Osteoblast (primary cell): Measurements from ENCODE around the gene BTRC. TPM values are rescaled to one million over a fixed set of nuclear protein-coding genes. Genes with fewer than 3 reads are reported as not detected.

Experiments
- DNase-seq: peaks from one replicate; pipeline ENCODE4 v3.0.0; 2011; ENCODE audit warnings: low spot score, mixed read lengths; ENCODE audit not compliant: insufficient read length; ENCODE audit errors: missing footprints
- H2AFZ ChIP-seq: 2 replicates; pipeline ENCODE4 v1.6.0; 2011; ENCODE audit warnings: mild to moderate bottlenecking, low read length
- H3K27ac ChIP-seq: 2 replicates; pipeline ENCODE4 v1.5.1; 2011; ENCODE audit warnings: mild to moderate bottlenecking, low read depth, low read length, moderate library complexity
- H3K27me3 ChIP-seq: 2 replicates; pipeline ENCODE4 v1.6.0; 2012; ENCODE audit warnings: mild to moderate bottlenecking, control low read depth, inconsistent platforms, low read length, moderate library complexity; ENCODE audit not compliant: insufficient read depth
- H3K36me3 ChIP-seq: 2 replicates; pipeline ENCODE4 v1.5.1; 2011; ENCODE audit warnings: mild to moderate bottlenecking, low read length, control low read depth, moderate library complexity; ENCODE audit not compliant: insufficient read depth
- H3K4me1 ChIP-seq: 2 replicates; pipeline ENCODE4 v1.5.1; 2011; ENCODE audit warnings: mild to moderate bottlenecking, low read length, control low read depth, moderate library complexity; ENCODE audit not compliant: insufficient read depth
- H3K4me2 ChIP-seq: 2 replicates; pipeline ENCODE4 v1.6.0; 2011; ENCODE audit warnings: mild to moderate bottlenecking, low read length; ENCODE audit not compliant: insufficient read depth
- H3K4me3 ChIP-seq: fragments of 200-600 bp; sonication (generic); 3 replicates; pipeline ENCODE4 v1.5.1; 2012; ENCODE audit warnings: mild to moderate bottlenecking, low read length, inconsistent platforms; ENCODE audit not compliant: insufficient read depth
- H3K79me2 ChIP-seq: 2 replicates; pipeline ENCODE4 v1.6.0; 2012; ENCODE audit warnings: mild to moderate bottlenecking, low read length, control low read depth, inconsistent platforms; ENCODE audit not compliant: insufficient read depth
- H3K9me3 ChIP-seq: 2 replicates; pipeline ENCODE4 v1.5.1; 2011; ENCODE audit warnings: low read depth, low read length, control low read depth
- H4K20me1 ChIP-seq: 2 replicates; pipeline ENCODE4 v1.6.0; 2012; ENCODE audit warnings: mild to moderate bottlenecking, low read length, control low read depth; ENCODE audit not compliant: insufficient read depth
- total RNA-seq: library from RNA; depleted of rRNA; stranded (reverse); fragments of >200 nt; gene quantifications from 2 replicates; pipeline ENCODE4 v1.2.3, GENCODE V29; 2012
- TF ChIP-seq, protein P1 (sequence below): IDR thresholded peaks from 2 replicates; pipeline ENCODE4 v1.5.1; 2011; ENCODE audit warnings: mild to moderate bottlenecking, low read depth, low read length, moderate library complexity; ENCODE audit errors: extremely low read depth

Gene BTRC
- total RNA-seq, 1 donor: 11.2 TPM

DNA sequence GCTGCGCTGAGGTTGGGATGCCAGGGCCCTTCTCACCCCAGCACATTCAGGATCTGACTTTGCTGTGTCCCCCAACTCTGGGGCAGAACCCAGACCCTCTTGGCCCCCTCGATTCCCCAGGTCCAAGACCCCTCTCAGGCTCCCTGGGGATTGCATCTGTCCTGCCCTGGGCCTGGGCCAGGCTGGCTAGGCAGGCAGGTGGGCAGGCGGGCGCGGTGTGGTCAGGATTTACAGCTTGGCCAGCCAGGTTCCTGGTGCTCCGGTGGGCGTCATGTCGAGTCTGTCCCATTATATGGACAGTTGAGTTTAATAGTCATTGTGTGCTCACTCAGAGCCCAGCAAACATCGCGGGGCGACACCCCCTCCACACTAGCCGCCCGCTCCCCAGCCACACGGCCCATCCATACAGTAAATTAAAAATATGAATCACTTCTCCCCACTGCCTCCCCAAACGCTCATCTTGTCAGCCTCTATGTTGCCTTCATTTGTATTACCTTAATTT is 210.6 kb downstream of the BTRC start:
- H3K36me3 ChIP-seq: no peaks in the 10 kb centered on the region
- no peak for DNase-seq
- no peak overlapping the region for H3K27ac ChIP-seq
- H3K79me2 ChIP-seq: no peaks in the 10 kb centered on the region
- no peak overlapping the region for H2AFZ ChIP-seq
- no peaks in the 10 kb centered on the region for H3K9me3 ChIP-seq
- H3K4me1 ChIP-seq: no peaks in the 10 kb centered on the region
- H3K4me2 ChIP-seq: no peak overlapping the region
- no peaks in the 10 kb centered on the region for H4K20me1 ChIP-seq
- H3K4me3 ChIP-seq: no peak overlapping the region
- TF ChIP-seq, protein P1, sequence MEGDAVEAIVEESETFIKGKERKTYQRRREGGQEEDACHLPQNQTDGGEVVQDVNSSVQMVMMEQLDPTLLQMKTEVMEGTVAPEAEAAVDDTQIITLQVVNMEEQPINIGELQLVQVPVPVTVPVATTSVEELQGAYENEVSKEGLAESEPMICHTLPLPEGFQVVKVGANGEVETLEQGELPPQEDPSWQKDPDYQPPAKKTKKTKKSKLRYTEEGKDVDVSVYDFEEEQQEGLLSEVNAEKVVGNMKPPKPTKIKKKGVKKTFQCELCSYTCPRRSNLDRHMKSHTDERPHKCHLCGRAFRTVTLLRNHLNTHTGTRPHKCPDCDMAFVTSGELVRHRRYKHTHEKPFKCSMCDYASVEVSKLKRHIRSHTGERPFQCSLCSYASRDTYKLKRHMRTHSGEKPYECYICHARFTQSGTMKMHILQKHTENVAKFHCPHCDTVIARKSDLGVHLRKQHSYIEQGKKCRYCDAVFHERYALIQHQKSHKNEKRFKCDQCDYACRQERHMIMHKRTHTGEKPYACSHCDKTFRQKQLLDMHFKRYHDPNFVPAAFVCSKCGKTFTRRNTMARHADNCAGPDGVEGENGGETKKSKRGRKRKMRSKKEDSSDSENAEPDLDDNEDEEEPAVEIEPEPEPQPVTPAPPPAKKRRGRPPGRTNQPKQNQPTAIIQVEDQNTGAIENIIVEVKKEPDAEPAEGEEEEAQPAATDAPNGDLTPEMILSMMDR: no peak
- peaks cover 53% of the 10 kb centered on the region for H3K27me3 ChIP-seq

DNA sequence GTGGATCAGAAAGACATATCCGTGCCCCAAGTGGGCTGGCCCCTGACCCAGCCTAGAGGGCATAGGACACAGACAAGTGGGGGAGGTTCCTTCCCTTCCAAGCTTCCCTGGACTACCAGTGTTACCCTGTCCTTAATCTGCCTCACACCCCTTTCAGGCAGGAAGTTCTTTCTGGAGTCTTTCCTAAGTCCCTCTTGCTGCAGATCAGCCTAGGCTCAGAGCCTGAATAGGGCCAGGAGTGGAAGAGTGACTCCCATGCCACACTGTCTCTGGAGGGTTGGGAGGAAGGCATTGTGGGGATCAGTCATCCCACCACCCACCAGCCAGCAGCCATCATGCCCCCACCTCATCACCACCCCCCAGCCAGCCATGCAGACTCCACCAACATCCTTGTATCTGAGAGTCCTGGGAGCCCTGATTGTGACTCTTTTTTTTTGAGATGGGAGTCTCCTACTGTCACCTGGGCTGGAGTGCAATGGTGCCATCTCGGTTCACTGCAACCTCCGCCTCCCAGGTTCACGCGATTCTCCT is 211.5 kb downstream of the BTRC start:
- Histone ChIP-seq H3K27ac (no peak overlapping the region), H3K79me2 (no peaks in the 10 kb centered on the region), H3K4me2 (no peak overlapping the region), H3K36me3 (no peaks in the 10 kb centered on the region), H2AFZ (no peak overlapping the region), H3K4me1 (peaks cover 5% of the 10 kb centered on the region), H3K4me3 (no peak overlapping the region), H3K27me3 (peaks cover 55% of the 10 kb centered on the region), H3K9me3 (no peaks in the 10 kb centered on the region), H4K20me1 (no peaks in the 10 kb centered on the region)
- no peak for DNase-seq
- TF ChIP-seq, protein P1: no peak

DNA sequence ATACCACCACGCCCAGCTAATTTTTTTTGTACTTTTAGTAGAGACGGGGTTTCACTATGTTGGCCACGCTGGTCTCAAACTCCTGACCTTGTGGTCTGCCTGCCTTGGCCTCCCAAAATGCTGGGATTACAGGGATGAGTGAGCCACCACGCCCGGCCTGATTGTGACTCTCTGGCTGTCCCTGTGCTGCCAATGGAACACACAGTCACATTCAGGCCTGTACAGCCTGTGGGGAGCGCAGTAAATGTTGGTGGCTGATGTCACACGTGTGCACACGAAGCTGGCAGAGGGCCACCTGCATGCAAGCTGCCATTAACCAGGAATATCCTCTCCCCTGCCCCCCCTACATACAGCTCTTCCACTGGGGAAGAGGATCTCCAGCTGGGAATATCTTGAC is 212.0 kb downstream of the BTRC start:
- Histone ChIP-seq H3K4me1 (peaks cover 9% of the 10 kb centered on the region), H3K4me2 (peak overlapping the region; percentile 58), H4K20me1 (no peaks in the 10 kb centered on the region), H3K27me3 (peaks cover 55% of the 10 kb centered on the region), H3K4me3 (no peak overlapping the region), H3K9me3 (no peaks in the 10 kb centered on the region), H3K79me2 (no peaks in the 10 kb centered on the region), H3K36me3 (no peaks in the 10 kb centered on the region), H3K27ac (no peak overlapping the region), H2AFZ (no peak overlapping the region)
- TF ChIP-seq, protein P1: no peak
- DNase-seq: no peak

DNA sequence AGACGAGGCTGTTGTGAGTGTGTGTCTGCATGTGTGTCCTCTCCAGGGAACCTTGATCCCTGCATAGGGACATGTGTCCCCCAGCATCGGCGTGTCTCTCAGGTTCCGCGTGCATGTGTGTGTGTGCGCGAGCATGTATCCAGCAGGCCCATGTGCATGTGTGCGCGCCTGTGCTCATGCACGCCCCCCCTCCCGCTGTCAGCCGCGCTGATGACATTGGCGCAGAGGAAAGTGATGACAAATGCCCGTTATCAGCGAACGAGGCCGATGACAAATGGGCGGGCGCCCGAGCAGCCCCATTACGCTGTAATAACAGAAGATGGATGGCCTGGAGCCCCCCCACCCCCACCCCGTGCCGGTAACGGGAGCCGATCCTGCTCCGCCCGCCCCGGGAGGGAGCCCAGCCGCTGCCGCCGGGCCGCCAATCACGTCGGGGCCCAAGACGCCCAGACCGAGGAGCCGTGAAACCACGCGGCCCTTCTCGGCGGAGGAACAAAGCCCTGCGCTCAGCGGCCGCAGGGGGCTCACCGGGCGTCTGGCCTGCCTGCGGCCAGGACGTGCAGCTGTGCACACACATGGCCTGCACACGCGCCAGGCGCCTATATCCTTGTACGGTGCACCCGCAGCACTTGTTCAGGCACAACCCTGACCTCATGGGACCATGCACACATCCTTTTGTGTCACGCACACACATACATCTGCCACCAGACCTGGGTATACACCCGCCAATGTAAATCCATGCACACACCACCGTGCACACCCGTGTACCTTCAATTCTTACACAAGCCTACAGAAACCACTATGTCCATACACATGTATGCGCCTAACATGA is 212.6 kb downstream of the BTRC start:
- Histone ChIP-seq H2AFZ (no peak overlapping the region), H4K20me1 (no peaks in the 10 kb centered on the region), H3K79me2 (no peaks in the 10 kb centered on the region)

More for the DNA sequence above, 212.6 kb downstream of the BTRC start:
- Histone ChIP-seq H3K4me2 (peak overlapping the region; percentile 58), H3K36me3 (no peaks in the 10 kb centered on the region), H3K4me1 (peaks cover 9% of the 10 kb centered on the region), H3K4me3 (peak overlapping the region; percentile 22), H3K27ac (no peak overlapping the region), H3K9me3 (no peaks in the 10 kb centered on the region), H3K27me3 (peaks cover 55% of the 10 kb centered on the region)
- TF ChIP-seq, protein P1: no peak
- DNase-seq: peak; percentile 94
